Nephron progenitor cell (in vitro differentiated cells): Measurements from ENCODE around the gene SLC25A23.

ENCODE experiments used
- DNase-seq: peaks from one replicate; pipeline ENCODE4 v3.0.0; 2021
- H3K27ac Mint-ChIP-seq: 2 replicates; pipeline ENCODE4 v1.8.0; 2021; ENCODE audit warnings: mild to moderate bottlenecking, moderate library complexity, mixed read lengths
- H3K27me3 Mint-ChIP-seq: 2 replicates; pipeline ENCODE4 v1.8.0; 2021; ENCODE audit warnings: mild to moderate bottlenecking, low read depth, mixed read lengths; ENCODE audit not compliant: poor library complexity
- H3K36me3 Mint-ChIP-seq: 2 replicates; pipeline ENCODE4 v1.8.0; 2021; ENCODE audit warnings: low read depth, mixed read lengths
- H3K4me1 Mint-ChIP-seq: 2 replicates; pipeline ENCODE4 v1.8.0; 2021; ENCODE audit warnings: mixed read lengths
- H3K4me3 Mint-ChIP-seq: 2 replicates; pipeline ENCODE4 v1.8.0; 2021; ENCODE audit warnings: mild to moderate bottlenecking, moderate library complexity, mixed read lengths
- H3K9me3 Mint-ChIP-seq: 2 replicates; pipeline ENCODE4 v1.8.0; 2021; ENCODE audit warnings: mild to moderate bottlenecking, moderate library complexity, mixed read lengths
- TF ChIP-seq, protein P1 (sequence below): fragments of 200-600 bp; sonication (generic); IDR thresholded peaks from 2 replicates; pipeline ENCODE4 v1.5.0; 2021; ENCODE audit warnings: antibody characterized with exemption

The SLC25A23 gene

DNA sequence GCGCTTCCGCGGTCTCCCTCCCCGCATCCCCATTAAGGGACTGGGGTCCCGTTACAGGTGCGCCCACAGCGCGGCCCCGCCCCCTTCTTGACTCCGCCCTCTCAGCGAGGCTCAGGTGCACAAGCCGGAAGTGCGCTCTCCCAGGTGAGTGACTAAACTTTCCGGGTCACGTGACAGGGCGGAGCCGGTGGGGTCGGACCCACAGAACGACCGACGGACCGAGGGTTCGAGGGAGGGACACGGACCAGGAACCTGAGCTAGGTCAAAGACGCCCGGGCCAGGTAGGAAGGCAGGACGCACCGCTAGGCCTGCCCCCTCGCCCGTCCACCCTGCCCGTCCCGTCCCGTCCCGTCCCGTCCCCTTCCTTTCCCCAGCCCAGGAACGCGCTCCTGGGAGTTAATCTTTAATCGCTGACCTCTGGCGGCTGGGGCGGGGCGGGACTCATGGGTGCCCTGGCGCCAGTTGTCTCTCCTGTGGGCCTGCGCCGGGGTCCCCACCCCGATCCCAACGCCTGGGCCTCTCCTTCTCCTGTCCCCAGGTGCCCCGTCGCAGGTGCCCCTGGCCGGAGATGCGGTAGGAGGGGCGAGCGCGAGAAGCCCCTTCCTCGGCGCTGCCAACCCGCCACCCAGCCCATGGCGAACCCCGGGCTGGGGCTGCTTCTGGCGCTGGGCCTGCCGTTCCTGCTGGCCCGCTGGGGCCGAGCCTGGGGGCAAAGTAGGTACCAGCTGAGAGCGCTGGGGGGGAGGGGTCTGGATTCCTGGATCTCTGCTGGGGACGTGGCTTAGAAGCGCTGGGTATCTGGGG is 4.7 kb upstream of the SLC25A23 start, which contains the start of gene CRB3:
Gene CRB3 (plus strand): TSS at position 202 of the 804 bp plus-strand sequence. CDS start 431 bp downstream, at position 633.
- H3K36me3 Mint-ChIP-seq, result no peaks in the 10 kb centered on the region
- no peaks in the 10 kb centered on the region for H3K9me3 Mint-ChIP-seq
- no peak within 1 kb of the TSS for H3K27ac Mint-ChIP-seq
- H3K4me3 Mint-ChIP-seq, result no peak within 1 kb of the TSS
- DNase-seq, result peak; percentile 36
- peaks cover 11% of the 10 kb centered on the region for H3K4me1 Mint-ChIP-seq
- TF ChIP-seq, protein P1, sequence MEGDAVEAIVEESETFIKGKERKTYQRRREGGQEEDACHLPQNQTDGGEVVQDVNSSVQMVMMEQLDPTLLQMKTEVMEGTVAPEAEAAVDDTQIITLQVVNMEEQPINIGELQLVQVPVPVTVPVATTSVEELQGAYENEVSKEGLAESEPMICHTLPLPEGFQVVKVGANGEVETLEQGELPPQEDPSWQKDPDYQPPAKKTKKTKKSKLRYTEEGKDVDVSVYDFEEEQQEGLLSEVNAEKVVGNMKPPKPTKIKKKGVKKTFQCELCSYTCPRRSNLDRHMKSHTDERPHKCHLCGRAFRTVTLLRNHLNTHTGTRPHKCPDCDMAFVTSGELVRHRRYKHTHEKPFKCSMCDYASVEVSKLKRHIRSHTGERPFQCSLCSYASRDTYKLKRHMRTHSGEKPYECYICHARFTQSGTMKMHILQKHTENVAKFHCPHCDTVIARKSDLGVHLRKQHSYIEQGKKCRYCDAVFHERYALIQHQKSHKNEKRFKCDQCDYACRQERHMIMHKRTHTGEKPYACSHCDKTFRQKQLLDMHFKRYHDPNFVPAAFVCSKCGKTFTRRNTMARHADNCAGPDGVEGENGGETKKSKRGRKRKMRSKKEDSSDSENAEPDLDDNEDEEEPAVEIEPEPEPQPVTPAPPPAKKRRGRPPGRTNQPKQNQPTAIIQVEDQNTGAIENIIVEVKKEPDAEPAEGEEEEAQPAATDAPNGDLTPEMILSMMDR, result no peak
- H3K27me3 Mint-ChIP-seq, result peaks cover 84% of the 10 kb centered on the region

DNA sequence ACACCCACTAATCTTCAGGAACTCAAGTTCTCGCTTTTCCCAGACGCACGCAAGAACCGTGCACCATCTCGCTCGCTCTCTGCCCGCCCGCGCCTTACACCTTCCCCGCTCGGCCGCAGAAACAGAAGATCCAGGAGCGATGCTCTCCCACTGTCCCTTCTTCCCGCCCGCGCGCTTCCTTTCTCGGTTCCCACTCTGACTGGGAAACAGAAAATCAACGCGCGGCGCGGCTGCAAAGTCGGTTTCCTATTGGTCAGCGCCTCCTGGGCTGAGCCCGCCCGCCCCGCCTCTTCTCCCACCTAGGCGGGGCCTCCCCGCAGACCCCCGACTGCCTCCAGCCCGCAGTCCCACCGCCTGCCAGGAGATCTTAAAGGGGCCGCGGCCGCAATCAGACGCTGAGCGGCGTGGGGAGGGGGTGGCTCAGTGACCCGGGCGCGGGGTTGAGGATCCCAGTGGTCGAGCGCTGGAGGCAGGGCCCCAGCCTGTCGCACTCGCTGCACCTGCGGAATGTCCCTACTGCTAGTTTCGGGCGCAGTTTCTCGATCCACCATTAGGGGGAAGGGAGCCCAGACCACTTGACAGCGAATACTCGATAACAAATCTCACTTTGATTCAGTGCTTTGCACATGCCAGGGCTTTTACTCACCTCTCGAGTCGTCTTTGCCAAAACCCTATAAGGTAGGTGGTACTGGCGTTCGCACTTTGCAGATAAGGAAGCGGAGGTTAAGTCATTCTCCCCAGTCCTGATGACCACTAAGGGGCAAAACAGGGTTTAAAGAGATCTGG is 700 bp upstream of the SLC25A23 start:
- Mint-ChIP-seq H3K4me3 (peak overlapping the region; percentile 94), H3K36me3 (peaks cover 19% of the 10 kb centered on the region), H3K27me3 (peaks cover 56% of the 10 kb centered on the region), H3K9me3 (peaks cover 3% of the 10 kb centered on the region), H3K4me1 (peaks cover 29% of the 10 kb centered on the region), H3K27ac (peak overlapping the region; percentile 96)
- TF ChIP-seq, protein P1, result peak; percentile 63
- DNase-seq, result peak; percentile 98

DNA sequence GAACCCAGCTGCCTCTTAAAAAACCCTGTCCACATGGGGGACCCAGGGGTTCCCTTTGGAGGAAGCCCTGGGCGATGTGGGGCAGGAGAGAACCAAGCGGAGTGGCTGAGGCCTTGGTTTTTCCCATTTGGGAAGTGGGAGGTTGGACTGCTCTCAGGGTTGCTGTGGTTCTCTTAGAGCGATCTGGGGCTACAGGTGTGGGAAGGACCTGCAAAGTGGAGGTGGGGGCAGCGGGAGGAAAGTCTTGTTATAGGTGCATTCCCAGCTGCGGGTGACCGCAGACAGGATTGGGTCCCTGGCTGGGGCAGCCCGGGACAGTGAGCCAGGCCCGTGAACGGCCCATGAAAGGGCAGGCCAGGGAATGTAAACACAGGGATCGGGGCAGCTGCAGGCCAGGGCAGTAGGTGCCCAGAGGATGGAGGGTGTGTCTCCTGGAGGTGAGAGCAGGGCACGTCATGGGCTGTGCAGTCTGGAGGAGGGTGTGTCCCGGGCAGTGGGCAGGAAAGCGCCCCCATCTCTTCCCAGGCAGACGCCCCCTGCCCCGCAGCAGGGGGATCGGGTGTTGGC is 814 bp downstream of the SLC25A23 start:
- Mint-ChIP-seq H3K9me3 (peaks cover 17% of the 10 kb centered on the region), H3K27ac (no peak overlapping the region), H3K36me3 (peaks cover 34% of the 10 kb centered on the region), H3K4me3 (peak overlapping the region; percentile 90), H3K27me3 (peaks cover 41% of the 10 kb centered on the region), H3K4me1 (peaks cover 29% of the 10 kb centered on the region)
- TF ChIP-seq, protein P1, result no peak
- no peak for DNase-seq

DNA sequence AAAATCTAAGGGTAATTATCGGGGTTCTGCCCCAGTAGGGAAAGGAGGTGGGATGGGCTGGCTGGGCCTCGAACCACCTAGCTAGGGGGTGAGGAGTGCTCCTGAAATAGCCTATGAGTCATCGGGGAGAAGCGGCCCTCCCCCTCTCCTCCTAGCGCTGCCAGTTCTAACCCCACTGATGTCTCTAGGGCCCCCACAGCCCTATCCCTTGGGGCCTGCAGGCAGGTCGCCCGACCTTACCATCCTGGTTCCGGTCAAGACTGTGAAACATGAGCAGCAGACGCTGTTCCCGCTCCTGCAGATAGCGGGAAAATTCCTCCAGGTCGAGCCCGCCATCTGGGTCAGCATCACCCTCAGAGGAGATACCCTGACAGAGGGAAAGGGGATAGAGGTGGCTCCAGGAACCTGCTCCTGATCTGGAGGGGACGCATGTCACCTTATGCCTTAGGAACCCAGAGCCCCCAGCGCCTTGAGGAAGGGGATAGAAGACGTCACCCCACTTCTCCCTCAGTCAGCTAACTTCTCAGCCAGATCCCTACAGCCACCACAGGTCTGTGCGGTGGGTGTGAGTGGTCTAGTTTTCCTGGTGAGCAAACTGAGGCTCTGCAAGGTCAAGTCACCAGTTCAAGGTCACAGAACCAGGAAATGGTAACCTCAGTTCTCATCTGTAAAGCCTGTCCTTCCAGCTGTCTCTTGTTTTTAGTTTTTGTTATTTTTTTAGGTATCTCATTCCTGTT is 1.5 kb downstream of the SLC25A23 start:
- DNase-seq, result no peak
- Mint-ChIP-seq H3K27me3 (peaks cover 35% of the 10 kb centered on the region), H3K4me3 (peak overlapping the region; percentile 90), H3K4me1 (peaks cover 29% of the 10 kb centered on the region), H3K36me3 (peaks cover 40% of the 10 kb centered on the region), H3K9me3 (peaks cover 24% of the 10 kb centered on the region), H3K27ac (no peak overlapping the region)
- TF ChIP-seq, protein P1, result no peak

DNA sequence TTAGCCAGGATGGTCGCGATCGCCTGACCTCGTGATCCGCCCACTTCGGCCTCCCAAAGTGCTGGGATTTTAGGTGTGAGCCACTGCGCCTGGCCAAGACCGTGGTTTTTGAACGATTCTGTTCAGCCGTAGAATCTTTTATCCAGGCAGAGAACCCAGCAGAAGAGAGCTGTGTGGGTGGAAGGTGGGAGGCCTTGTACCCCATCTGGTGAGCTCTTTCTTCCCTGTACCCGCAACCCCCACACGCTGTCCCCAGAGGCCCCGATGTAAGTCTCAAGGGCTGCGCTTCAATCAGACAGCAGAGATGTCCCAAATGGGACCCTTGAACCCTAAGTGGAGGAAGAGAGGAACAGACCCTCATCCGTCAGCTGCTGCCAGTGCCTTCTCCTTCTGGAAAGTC is 3.7 kb downstream of the SLC25A23 start:
- Mint-ChIP-seq H3K4me3 (no peak overlapping the region), H3K9me3 (peaks cover 29% of the 10 kb centered on the region), H3K27ac (no peak overlapping the region), H3K27me3 (peaks cover 15% of the 10 kb centered on the region), H3K36me3 (peaks cover 59% of the 10 kb centered on the region), H3K4me1 (peaks cover 29% of the 10 kb centered on the region)
- DNase-seq, result no peak
- TF ChIP-seq, protein P1, result no peak
